GM19463 (cell line): ENCODE results near the gene KIF5C.

Experiments
- ATAC-seq: cut with Tn5 transposase; IDR thresholded peaks from one replicate; pipeline ENCODE4 v1.9.1; 2021; ENCODE audit warnings: mild to moderate bottlenecking, moderate library complexity; ENCODE audit not compliant: unreplicated experiment

KIF5C gene

DNA sequence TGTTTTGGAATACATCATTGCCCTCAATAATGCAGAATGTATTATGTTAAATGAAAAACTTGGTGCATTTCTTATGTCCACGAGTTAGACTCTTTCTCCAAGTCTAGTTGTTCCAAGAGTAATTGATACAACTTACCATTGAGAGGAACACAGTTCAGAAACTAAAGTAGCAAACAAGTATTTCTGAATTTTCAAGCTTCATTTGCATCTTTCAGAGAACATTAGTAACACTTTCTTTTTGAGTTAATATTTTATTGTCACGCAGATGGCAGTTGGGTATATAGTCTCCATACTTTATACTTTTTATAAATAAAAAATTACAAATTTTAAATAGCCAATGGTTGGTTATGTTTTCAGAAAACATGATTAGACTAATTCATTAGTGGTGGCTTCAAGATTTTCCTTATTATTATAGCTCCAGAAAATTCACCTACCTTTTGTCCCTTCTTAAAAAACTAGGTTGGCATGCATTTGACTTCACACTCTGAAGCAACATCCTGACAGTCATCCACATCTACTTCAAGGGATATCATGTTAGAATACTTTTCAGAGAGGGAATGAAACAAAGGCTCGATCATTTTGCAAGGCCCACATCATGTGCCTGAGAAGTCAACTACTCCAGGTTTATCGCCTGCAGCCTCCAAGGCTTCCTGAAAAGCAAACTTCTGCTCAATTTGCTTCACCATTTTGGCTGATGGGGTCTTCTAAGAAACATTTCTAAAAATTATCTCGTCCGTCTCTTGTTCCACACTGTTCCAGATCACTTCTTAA lies 193.4 kb downstream of the KIF5C start:
- no peak for ATAC-seq

DNA sequence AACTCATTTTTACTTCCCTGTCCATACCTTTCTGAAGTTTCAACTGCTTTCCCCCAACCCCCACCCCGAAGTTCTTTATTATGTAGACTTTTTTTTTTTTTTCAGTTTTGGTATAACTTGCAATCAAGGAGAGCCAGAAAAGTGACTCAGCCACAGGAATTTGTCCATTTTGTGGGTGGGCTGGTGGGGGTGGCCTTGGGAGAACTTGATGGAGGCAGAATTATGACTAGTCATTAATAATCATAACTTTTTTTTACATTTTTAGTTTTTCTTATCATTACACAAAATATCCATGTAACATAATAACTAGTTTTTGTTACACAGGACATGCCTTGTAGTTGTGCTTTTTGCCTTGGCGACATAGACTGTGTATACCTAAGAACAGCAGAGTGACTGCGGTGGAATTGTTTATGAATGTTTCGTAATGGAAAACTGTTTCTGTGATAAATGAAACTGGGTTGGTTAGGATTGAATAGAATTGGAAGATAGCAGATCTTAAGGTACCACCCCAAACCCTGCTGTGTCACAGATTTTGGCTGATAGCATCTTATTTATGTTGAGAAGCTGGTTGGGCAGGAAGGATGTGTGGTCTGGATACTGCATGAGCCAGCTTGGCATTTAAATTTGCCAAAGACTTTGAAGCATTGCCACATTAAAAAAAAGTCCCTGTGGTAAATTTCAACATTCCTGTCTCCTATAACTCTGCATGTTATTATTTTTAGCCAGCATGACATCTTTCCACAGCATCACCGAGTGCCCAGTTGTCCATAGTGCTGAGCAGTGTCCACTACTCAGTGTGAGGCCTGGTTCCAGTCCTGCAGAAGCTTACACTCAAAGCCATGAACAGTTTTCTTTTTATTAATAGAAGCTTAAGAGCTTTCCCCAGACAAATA lies 194.2 kb downstream of the KIF5C start:
- no peak for ATAC-seq

DNA sequence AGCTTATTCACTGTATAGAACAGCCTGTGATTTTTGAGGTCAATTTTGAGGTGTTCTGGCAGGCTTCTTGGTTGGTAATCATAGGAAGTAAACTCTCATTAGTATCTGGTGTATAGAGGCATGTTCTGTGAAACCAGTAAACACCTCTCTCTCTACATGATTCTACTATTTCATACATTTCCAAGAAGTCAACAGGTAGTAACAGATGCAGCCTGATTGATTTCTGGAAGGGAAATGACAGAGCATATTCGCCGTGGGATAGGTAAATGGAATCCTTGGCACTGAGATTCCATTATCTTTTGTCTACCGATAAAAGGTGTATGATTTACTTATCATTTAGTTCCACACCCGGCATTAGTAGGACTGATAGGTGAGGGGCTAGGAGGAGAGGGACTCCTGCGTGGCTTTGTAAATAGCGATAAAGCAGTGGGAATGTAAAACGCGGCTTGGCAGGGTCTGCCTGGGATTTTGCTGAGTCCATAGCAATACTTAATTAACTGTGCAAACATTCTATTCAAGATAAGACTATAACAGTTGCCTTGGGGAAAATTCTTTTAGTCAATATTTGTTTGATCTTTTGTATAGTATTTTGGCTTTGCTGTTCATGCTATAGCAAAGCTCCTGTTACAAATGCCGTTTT lies 195.8 kb downstream of the KIF5C start:
- ATAC-seq = no peak

DNA sequence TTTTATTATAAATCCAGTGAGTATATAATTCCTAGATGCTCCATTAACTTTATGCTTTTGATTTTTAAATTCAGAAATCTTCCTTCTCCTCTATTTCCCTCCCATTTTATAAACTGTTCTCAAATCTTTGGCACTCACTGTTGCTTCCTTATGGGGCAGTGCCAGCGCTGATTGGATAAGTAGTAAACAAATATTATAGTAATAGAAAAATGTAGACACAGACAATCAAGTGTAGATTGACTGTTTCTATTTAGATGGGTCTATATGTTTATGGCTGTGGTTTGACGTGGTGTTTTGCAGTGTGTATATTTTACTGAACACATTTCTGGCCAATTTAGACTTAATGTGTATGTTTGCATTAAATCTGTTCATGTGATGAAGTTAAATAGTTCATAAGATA lies 200.1 kb downstream of the KIF5C start:
- no peak for ATAC-seq

DNA sequence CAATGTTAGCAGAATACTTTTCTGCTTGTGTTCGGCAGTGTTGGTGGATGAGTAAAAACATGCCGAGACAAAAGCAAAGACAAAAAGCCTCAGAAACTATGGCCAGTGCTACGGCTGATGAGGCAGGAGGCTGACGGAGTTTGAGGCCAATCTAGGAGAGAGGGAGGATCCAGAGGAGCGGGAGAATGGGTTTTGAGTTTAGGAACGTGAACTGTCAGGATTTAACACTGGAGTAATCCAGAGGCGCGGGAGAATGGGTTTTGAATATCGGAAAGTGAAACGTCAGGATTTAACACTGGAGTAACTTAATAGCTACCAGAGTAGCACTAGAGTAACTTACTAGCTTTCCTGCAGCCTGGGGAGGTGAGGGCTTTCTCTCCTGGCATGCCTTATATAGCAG lies 200.8 kb downstream of the KIF5C start:
- ATAC-seq = no peak
